ENCODE data around the gene ALG14. TPM values are rescaled to one million over a fixed set of nuclear protein-coding genes. Genes with fewer than 3 reads are reported as not detected.
"Not testable (repeated sequence)": the region's sequence is repeated elsewhere in the genome, so short reads cannot be mapped to it uniquely, and the experiment has no call there.

ALG14 gene
- total RNA-seq, 1 experiment from 2014 or later = 1.4 TPM

DNA sequence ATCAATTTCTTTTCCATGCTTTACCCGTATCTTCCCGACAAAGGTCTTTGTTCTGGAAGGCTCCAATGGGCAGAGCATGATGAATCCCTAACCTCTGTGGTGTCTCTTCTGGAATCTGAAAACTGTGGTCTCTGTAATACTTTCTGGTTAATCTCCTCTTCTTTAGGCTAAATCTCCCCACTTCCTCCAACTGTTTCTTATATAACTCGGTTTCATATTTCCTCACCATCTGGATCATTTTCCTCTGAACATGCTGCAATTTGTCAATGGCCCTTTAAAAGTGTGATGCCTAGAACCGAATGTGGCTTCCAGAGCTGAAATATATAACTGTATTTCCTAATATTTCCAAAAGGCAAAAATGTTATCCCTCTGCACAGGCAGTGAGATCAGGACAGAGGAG, 66.1 kb downstream of the ALG14 start:
- no peak for DNase-seq (ENCODE audit: low spot score)

DNA sequence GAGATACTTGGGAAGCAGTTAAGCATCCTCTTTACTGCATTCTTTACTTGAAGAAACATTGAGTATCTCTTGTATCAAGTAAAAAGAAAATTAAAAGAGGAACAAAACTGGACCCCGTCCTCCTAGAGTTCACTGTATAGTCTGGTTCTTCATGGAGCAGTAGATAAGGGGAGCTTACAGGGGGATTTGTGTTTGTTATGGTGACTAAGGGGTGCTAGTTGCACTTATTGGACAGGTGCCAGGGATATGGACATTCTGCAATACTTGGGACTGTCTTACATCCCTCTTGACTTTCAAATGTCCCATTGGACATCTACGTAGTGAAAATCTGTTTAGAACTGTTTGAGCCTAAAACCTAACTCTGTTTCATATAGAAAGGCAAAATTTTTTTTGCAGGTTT, 67.2 kb downstream of the ALG14 start:
- DNase-seq (ENCODE audit: low spot score) = no peak

DNA sequence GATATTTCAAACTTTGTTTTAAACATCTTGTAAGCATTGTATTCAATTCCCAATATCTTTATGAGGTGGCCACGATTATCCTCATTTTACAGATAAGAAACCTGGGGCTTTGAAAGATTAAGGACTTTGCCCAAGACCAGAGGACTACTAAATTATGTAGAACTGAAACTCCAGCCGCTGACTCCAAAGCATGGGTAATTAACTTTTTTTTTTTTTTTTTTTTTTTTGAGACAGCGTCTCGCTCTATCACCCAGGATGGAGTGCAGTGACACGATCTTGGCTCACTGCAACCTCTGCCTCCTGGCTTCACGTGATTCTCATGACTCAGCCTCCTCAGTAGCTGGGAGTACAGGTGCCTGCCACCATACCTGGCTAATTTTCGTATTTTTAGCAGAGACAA, 68.7 kb downstream of the ALG14 start:
- DNase-seq (ENCODE audit: low spot score) = no peak

DNA sequence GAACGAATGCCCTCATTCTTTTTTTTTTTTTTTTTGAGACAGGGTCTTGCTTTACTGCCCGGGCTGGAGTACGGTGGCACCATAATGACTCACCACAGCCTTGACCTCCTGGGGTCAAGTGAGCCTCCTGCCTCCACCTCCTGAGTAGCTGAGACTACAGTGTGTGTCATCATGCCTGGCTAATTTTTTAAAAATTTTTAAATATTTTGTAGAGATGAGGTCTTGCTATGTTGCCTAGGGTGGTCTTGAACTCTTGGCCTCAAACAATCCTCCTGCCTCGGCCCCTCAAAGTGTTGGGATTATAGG, 69.4 kb downstream of the ALG14 start:
- no peak for DNase-seq (ENCODE audit: low spot score)

GRCh38 chr1:95002540-95003432, 70.0 kb downstream of the ALG14 start:
- no peak for DNase-seq (ENCODE audit: low spot score)

GRCh38 chr1:95002164-95002539, 70.6 kb downstream of the ALG14 start:
- no peak for DNase-seq (ENCODE audit: low spot score)

GRCh38 chr1:94999456-95000131, 73.2 kb downstream of the ALG14 start:
- no peak for DNase-seq (ENCODE audit: low spot score)

DNA sequence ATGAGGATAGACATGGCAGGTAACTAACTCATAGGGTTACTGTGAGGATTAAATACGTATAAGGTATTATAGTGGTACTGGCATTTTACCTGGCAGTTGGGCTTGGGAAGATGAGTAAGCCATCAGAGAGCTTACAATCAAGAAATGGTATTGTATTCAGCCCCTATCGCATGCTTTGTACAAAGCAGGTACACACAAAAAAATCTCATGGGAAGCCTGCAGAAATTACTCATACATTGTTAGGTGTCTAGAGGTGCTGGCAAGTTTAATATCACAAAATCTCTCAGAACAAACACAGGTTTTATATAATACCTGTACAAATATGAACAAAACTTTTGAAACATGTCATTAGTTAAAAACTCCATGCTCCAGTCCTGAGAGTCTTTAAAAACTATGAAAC, 74.0 kb downstream of the ALG14 start:
- no peak for DNase-seq (ENCODE audit: low spot score)

- DNase-seq (ENCODE audit: low spot score) = no peak
These were observed 74.6 kb downstream of the ALG14 start for GRCh38 chr1:94998114-94998513.

DNA sequence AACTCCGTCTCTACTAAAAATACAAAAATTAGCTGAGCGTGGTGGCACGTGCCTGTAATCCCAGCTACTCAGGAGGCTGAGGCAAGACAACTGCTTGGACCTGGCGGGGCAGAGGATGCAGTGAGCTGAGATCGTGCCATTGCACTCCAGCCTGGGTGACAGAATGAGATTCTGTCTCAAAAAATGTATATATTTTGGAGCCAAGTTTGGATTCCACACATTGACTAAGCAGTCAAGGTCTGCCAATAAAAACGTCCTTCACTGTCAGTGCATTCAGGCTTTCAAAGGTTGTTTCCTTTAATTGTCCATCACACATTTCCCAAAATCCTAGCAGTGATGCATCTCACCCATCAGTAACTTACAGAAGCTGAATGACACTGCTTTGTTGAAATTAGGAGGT, 77.2 kb downstream of the ALG14 start:
- not testable (repeated sequence) for DNase-seq (ENCODE audit: low spot score)

GRCh38 chr1:94994805-94995204, 77.9 kb downstream of the ALG14 start:
- DNase-seq (ENCODE audit: low spot score) = no peak

GRCh38 chr1:94993931-94994645, 78.7 kb downstream of the ALG14 start:
- DNase-seq (ENCODE audit: low spot score) = no peak

- no peak for DNase-seq (ENCODE audit: low spot score)
These were observed 79.7 kb downstream of the ALG14 start for GRCh38 chr1:94992863-94993563.

GRCh38 chr1:94992161-94992560, 80.6 kb downstream of the ALG14 start:
- no peak for DNase-seq (ENCODE audit: low spot score)

GRCh38 chr1:94989911-94990473, 82.8 kb downstream of the ALG14 start:
- no peak for DNase-seq (ENCODE audit: low spot score)

GRCh38 chr1:94989398-94989797, 83.4 kb downstream of the ALG14 start:
- DNase-seq (ENCODE audit: low spot score) = no peak

DNA sequence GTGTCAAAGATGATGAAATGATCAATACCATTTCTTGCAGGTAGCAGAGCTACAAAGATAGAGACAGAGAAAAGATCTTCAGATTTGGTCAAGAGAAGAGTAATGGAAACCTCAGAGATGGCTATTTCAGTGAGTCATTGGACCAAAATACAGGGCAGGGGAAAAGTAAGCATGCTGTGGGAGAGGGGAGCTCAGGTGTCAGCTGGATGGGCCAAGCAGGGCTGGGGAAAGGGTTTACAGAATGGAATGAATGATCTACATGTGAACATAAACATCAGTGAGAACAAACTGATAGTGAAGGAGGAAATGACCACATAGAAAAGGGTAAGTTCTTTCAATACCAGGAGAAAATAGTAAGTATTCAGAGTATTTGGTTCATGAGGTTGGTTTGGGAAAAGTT, 84.4 kb downstream of the ALG14 start:
- no peak for DNase-seq (ENCODE audit: low spot score)

DNA sequence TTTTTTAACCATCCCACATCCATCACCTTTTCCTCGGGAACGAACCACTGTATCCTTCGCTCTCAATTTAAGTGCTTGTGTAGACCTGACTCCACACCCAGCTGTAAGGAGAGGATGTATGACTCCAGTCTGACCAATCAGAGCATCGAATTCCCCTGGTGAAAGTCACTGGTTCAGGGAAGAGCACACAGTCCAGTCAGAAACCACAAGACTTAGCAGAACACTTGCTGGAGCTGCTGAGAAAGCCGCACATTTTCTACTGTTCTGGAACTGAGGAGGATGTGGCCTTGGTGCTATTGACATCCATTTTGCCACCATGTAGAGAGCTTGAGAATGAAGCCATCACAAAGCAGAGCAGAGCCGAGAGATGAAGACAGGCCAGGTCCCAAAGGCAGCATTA, 86.0 kb downstream of the ALG14 start:
- no peak for DNase-seq (ENCODE audit: low spot score)

DNA sequence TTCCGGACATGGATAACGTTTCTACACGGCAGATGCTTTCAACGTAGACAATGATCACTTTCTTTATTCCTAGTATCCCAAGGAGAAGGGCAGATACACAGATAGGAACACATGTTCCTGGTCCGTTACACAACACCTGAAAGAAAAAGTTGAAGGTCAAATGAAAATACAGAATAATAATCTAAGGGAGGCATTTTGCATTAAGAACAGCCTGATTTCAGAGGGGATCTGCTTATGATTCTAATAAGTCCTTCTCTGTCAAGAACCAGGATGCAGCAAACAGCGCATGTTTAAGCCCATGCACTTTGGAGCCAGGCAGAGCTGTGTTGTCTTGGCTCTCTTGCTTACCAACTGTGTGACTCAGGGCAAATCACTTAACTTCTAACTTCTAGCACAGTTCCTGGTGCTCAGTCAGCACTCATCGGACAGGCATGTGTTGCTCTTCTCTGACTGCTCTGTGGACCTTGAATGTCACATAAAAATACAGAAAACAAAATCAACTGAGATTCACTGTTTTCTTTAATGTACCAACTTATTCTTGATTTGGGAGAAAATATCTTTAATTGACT, 89.5 kb downstream of the ALG14 start:
- DNase-seq (ENCODE audit: low spot score) = no peak

DNA sequence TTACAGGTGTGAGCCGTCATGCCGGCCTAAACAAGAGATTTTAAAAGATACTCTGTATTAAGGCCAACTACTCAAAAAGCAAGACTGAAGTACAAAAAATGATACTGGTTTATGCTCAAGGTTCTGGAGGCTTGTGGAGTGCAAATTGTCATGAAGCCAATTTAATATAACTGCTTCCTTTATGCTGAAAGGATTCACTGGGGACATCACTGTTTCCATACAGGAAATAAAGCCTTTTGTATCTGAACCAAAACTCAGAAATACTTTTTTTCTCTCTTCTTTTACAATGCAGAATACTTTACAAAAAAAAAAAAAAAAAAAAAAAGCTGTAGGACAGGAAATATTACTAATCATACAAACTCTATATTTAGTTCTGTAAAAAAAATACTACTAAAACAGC, 90.4 kb downstream of the ALG14 start:
- no peak for DNase-seq (ENCODE audit: low spot score)

- DNase-seq (ENCODE audit: low spot score) = no peak
These were observed 91.2 kb downstream of the ALG14 start for GRCh38 chr1:94981575-94981973.

Measured in H4 (cell line).